GM23248 (cell line): Measurements from ENCODE around the gene SLC4A2. TPM values are rescaled to one million over a fixed set of nuclear protein-coding genes. Genes with fewer than 3 reads are reported as not detected.

Experiments used
- DNase-seq: peaks from one replicate; pipeline ENCODE4 v3.0.0-alpha.2; 2015
- H2AFZ ChIP-seq: fragments of 200-600 bp; sonication (generic); 2 replicates; pipeline ENCODE4 v1.6.1; 2016; ENCODE audit warnings: antibody characterized with exemption
- H3F3A ChIP-seq: fragments of 200-600 bp; sonication (generic); 2 replicates; pipeline ENCODE4 v1.6.1; 2016; ENCODE audit warnings: mild to moderate bottlenecking, antibody characterized with exemption, mixed run types; ENCODE audit not compliant: insufficient read depth
- H3K27ac ChIP-seq: fragments of 200-600 bp; sonication (generic); 2 replicates; pipeline ENCODE4 v1.5.1; 2016; ENCODE audit warnings: mild to moderate bottlenecking
- H3K27me3 ChIP-seq: fragments of 200-600 bp; sonication (generic); replicated peaks from 2 replicates; pipeline ENCODE4 v1.6.1; 2016; ENCODE audit warnings: mild to moderate bottlenecking; ENCODE audit not compliant: insufficient read depth
- H3K36me3 ChIP-seq: fragments of 200-600 bp; sonication (generic); 2 replicates; pipeline ENCODE4 v1.6.1; 2016; ENCODE audit warnings: low read depth, mild to moderate bottlenecking
- H3K4me1 ChIP-seq: fragments of 200-600 bp; sonication (generic); 2 replicates; pipeline ENCODE4 v1.6.1; 2016; ENCODE audit warnings: mild to moderate bottlenecking; ENCODE audit not compliant: insufficient read depth
- H3K4me2 ChIP-seq: fragments of 200-600 bp; sonication (generic); one replicate; pipeline ENCODE4 v1.6.1; 2016; ENCODE audit warnings: mild to moderate bottlenecking; ENCODE audit not compliant: unreplicated experiment
- H3K4me3 ChIP-seq: fragments of 200-600 bp; sonication (generic); 2 replicates; pipeline ENCODE4 v1.5.1; 2016; ENCODE audit warnings: mild to moderate bottlenecking
- H3K79me2 ChIP-seq: fragments of 200-600 bp; sonication (generic); 2 replicates; pipeline ENCODE4 v1.6.1; 2016; ENCODE audit warnings: mild to moderate bottlenecking; ENCODE audit not compliant: insufficient read depth
- H3K9ac ChIP-seq: fragments of 200-600 bp; sonication (generic); 2 replicates; pipeline ENCODE4 v1.6.1; 2016; ENCODE audit warnings: mild to moderate bottlenecking
- H3K9me2 ChIP-seq: fragments of 200-600 bp; sonication (generic); 2 replicates; pipeline ENCODE4 v1.6.1; 2016; ENCODE audit warnings: mixed run types, mild to moderate bottlenecking, moderate library complexity; ENCODE audit not compliant: insufficient read depth
- H3K9me3 ChIP-seq: fragments of 200-600 bp; sonication (generic); one replicate; pipeline ENCODE4 v1.6.1; 2017; ENCODE audit warnings: low read depth
- H4K20me1 ChIP-seq: fragments of 200-600 bp; sonication (generic); 2 replicates; pipeline ENCODE4 v1.6.0; 2016; ENCODE audit not compliant: insufficient read depth
- EZH2 ChIP-seq: fragments of 200-600 bp; sonication (generic); IDR thresholded peaks from 2 replicates; pipeline ENCODE4 v1.6.1; 2018; ENCODE audit warnings: antibody characterized with exemption, mild to moderate bottlenecking; ENCODE audit not compliant: insufficient read depth, poor library complexity, severe bottlenecking
- EZH2phosphoT487 ChIP-seq: fragments of 200-600 bp; sonication (generic); IDR thresholded peaks from 2 replicates; pipeline ENCODE4 v1.6.1; 2018; ENCODE audit warnings: antibody characterized with exemption, moderate library complexity, mild to moderate bottlenecking, low read depth; ENCODE audit not compliant: insufficient read depth
- WGBS, 2 experiments: methylation state at CpG; one replicate each; pipeline ENCODE4 v1.1.6; 2015 to 2017; ENCODE audit warnings: low lambda C conversion rate in 2 of 2, low coverage in 1 of 2; ENCODE audit errors: missing lambda C conversion rate in 2 of 2; 5-methylcytosine and 5-hydroxymethylcytosine counted together
- in situ Hi-C: fragments of 300-500 bp; cut with MboI; formaldehyde crosslinking; loops from 2 replicates; pipeline ENCODE4 v1.15.0; 2020
- polyA plus RNA-seq: library from polyadenylated mRNA; unstranded; fragments of >200 nt; fragmentation: Nextera tagmentation; extraction: Ambion mirVana; gene quantifications from 2 replicates; pipeline ENCODE4 v1.2.1, GENCODE V29; 2016
- total RNA-seq: library from RNA; depleted of rRNA; stranded (reverse); fragments of >200 nt; shearing (Covaris generic); gene quantifications from 2 replicates; pipeline ENCODE4 v1.2.3, GENCODE V29; 2014

SLC4A2 gene
- total and polyA plus RNA-seq, 2 experiments from 2014 or later: 59.4 to 94.6 TPM

DNA sequence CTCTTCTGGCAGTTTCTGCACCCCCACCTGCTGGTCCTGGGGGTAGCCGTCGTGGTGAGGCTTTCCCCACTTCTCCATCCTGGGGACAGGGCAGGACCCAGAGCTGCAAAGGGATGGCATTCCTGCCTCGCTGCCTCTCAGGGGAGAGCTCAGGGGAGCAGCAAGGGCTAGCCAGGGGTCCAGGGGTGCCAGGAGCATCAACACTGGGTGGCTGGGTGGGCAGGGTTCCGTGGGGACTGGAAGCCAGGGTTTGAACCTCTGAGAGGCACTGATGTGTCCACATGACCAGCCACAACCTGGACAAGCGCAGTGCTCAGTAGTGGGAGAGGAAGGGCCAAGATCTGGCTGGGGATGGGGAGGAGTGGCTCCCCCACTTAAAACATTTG is 25.5 kb upstream of the SLC4A2 start:
- peaks cover 12% of the 10 kb centered on the region for H3F3A ChIP-seq
- H3K4me2 ChIP-seq: no peak overlapping the region
- H3K27me3 ChIP-seq: no peaks in the 10 kb centered on the region
- H3K27ac ChIP-seq: no peak overlapping the region
- H3K9me3 ChIP-seq: no peaks in the 10 kb centered on the region
- peaks cover 16% of the 10 kb centered on the region for H3K4me1 ChIP-seq
- in situ Hi-C loops: no loop called here
- H3K9ac ChIP-seq: no peak overlapping the region
- H4K20me1 ChIP-seq: no peaks in the 10 kb centered on the region
- H2AFZ ChIP-seq: no peak overlapping the region
- WGBS, 2 experiments: 89 to 92% methylated on average over 5 of the region's 5 CpGs
- peaks cover 26% of the 10 kb centered on the region for H3K79me2 ChIP-seq
- H3K9me2 ChIP-seq: no peaks in the 10 kb centered on the region
- no peak for TF ChIP-seq EZH2phosphoT487
- no peak for TF ChIP-seq EZH2
- no peaks in the 10 kb centered on the region for H3K36me3 ChIP-seq
- DNase-seq: no peak
- no peak overlapping the region for H3K4me3 ChIP-seq

DNA sequence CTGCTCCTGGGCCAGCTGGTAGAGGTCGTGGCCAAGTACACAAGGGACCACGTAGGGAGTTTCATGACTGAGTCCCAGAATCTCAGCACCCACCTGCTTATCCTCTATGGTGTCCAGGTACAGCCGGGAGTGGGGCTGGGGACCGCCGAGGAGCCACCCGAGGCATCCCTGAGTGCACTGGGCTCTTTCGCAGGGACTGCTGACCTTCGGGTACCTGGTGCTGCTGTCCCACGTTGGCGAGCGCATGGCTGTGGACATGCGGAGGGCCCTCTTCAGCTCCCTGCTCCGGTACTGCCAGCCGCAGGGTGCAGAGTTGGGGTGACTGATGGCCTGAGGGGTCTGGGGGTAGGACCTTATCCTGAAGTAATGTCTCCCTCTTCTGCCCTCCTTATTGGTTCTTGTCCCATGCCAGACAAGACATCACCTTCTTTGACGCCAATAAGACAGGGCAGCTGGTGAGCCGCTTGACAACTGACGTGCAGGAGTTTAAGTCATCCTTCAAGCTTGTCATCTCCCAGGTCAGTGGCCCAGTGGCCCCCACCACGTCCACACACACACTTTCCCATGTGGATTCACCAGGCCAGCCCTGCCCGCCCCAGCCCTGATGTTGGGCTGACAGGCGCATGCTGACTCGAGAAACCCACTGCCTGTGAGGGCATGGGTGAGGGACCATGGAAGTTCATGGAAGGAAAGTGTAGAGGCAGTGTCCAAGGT is 24.9 kb upstream of the SLC4A2 start:
- no peaks in the 10 kb centered on the region for H3K9me3 ChIP-seq
- H3K4me2 ChIP-seq: no peak overlapping the region
- no peak for TF ChIP-seq EZH2
- TF ChIP-seq EZH2phosphoT487: no peak
- DNase-seq: no peak
- H3K79me2 ChIP-seq: peaks cover 19% of the 10 kb centered on the region
- H3K9ac ChIP-seq: no peak overlapping the region
- no peaks in the 10 kb centered on the region for H4K20me1 ChIP-seq
- H3K27ac ChIP-seq: no peak overlapping the region
- H3K36me3 ChIP-seq: no peaks in the 10 kb centered on the region
- no peak overlapping the region for H3K4me3 ChIP-seq
- H3K4me1 ChIP-seq: peaks cover 16% of the 10 kb centered on the region
- peaks cover 12% of the 10 kb centered on the region for H3F3A ChIP-seq
- no peaks in the 10 kb centered on the region for H3K9me2 ChIP-seq
- H2AFZ ChIP-seq: no peak overlapping the region
- in situ Hi-C loops: no loop called here
- H3K27me3 ChIP-seq: no peaks in the 10 kb centered on the region
- WGBS, 2 experiments: 88% methylated on average over 21 of the region's 21 CpGs

DNA sequence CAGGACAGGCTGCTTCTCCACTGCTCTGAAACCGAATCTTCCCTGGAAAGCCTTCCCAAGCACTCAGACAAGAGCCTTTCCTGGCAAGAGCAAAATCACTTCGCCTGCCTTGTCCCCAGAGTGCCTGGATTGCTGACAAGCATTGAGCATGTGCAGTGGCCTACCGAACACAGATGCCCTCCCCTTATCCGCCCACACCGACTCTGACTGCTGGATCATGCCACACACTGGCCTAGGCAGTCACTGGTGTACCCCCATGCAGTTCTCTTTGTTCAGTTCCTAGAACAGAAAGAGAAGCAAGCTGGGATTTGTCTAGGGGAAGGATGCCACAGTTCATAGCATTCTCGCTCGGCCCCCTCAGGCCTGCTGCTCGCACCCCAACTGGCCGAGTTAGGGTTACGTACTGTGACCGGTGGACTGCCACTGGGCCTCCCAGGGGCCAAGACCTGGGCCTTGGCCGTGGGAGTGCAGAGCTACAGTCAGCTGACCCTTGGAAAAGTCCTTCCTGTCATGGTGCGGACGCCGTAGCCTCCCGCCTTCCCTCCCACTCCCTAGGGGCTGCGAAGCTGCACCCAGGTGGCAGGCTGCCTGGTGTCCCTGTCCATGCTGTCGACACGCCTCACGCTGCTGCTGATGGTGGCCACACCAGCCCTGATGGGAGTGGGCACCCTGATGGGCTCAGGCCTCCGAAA is 24.2 kb upstream of the SLC4A2 start:
- H3K36me3 ChIP-seq: no peaks in the 10 kb centered on the region
- WGBS, 2 experiments: 80 to 84% methylated on average over 21 of the region's 21 CpGs
- no peak overlapping the region for H3K4me2 ChIP-seq
- H2AFZ ChIP-seq: no peak overlapping the region
- peaks cover 12% of the 10 kb centered on the region for H3F3A ChIP-seq
- no peaks in the 10 kb centered on the region for H3K9me3 ChIP-seq
- no peaks in the 10 kb centered on the region for H3K9me2 ChIP-seq
- no peaks in the 10 kb centered on the region for H4K20me1 ChIP-seq
- H3K27ac ChIP-seq: no peak overlapping the region
- H3K4me1 ChIP-seq: peaks cover 18% of the 10 kb centered on the region
- no peak overlapping the region for H3K4me3 ChIP-seq
- no peak for DNase-seq
- H3K9ac ChIP-seq: no peak overlapping the region
- no peaks in the 10 kb centered on the region for H3K27me3 ChIP-seq
- in situ Hi-C loops: no loop called here
- H3K79me2 ChIP-seq: peaks cover 12% of the 10 kb centered on the region; the same call in 1 of the 2 replicates
- no peak for TF ChIP-seq EZH2phosphoT487
- TF ChIP-seq EZH2: no peak

DNA sequence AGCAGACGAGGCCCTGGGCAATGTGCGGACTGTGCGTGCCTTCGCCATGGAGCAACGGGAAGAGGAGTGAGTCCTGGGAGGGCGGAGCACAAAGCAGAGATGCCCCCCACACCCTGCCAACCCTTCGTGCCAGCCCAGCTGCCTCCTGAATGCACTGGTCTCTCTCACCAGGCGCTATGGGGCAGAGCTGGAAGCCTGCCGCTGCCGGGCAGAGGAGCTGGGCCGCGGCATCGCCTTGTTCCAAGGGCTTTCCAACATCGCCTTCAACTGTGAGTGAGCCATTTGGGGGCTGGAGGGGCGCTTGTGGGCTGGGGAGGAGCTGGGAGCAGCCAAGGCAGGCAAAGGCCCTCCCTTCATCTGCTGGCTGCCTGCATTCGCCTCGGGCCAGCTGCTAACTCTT is 23.5 kb upstream of the SLC4A2 start:
- Histone ChIP-seq H3K27ac (no peak overlapping the region), H3K4me1 (peaks cover 18% of the 10 kb centered on the region), H3K4me2 (no peak overlapping the region), H3K79me2 (peaks cover 8% of the 10 kb centered on the region; the same call in 1 of the 2 replicates), H3F3A (peaks cover 12% of the 10 kb centered on the region), H3K4me3 (no peak overlapping the region), H3K27me3 (no peaks in the 10 kb centered on the region), H4K20me1 (no peaks in the 10 kb centered on the region), H3K36me3 (no peaks in the 10 kb centered on the region), H3K9me3 (no peaks in the 10 kb centered on the region), H3K9me2 (no peaks in the 10 kb centered on the region), H3K9ac (no peak overlapping the region), H2AFZ (no peak overlapping the region)
- in situ Hi-C loops: no loop called here
- TF ChIP-seq EZH2: no peak
- TF ChIP-seq EZH2phosphoT487: no peak
- no peak for DNase-seq
- WGBS, 2 experiments: 87 to 88% methylated on average over 14 to 17 of the region's 17 CpGs
